ENCODE results near the gene SLC25A25.

DNA sequence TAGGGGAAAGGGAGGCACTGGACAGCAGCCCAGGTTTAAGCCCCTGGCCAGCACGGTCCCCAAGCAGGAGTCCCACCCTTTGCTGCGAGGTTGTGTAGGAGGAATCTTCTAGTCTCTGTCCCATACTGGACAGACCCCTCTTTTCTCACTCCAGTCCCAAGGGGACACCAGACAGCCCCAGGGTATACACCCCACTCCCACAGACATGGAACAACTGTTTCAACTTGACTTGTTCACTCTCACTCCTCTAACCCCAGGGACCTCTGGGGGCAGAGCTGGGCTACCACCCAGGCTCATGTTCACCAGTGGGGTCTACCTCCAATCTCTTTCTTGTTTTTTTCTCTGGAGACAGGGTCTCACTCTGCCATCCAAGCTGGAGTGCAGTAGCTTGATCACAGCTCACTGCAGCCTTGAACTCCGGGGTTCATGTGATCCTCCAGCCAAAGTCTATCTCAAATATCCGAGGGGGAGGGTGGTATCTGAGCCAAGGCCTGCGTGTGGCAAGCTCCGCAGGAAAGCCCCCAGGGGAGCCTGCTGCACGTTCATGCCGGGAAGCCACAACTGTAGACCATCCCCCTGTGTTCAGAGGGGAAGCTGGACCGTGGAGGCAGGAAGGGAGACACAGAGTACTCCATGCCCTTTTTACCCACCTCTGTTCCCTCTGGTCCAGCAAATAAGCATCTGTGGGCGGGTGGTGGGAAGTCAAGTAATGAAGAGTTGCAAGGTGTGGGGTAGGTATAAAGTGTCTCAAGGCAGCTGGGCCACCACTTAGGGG is 57.7 kb downstream of the SLC25A25 start:
- TF ChIP-seq, protein P1, sequence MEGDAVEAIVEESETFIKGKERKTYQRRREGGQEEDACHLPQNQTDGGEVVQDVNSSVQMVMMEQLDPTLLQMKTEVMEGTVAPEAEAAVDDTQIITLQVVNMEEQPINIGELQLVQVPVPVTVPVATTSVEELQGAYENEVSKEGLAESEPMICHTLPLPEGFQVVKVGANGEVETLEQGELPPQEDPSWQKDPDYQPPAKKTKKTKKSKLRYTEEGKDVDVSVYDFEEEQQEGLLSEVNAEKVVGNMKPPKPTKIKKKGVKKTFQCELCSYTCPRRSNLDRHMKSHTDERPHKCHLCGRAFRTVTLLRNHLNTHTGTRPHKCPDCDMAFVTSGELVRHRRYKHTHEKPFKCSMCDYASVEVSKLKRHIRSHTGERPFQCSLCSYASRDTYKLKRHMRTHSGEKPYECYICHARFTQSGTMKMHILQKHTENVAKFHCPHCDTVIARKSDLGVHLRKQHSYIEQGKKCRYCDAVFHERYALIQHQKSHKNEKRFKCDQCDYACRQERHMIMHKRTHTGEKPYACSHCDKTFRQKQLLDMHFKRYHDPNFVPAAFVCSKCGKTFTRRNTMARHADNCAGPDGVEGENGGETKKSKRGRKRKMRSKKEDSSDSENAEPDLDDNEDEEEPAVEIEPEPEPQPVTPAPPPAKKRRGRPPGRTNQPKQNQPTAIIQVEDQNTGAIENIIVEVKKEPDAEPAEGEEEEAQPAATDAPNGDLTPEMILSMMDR (IDR thresholded peaks at IDR 0.05), result no peak
- TF ChIP-seq POLR2A (IDR thresholded peaks at IDR 0.05) (no peak), EP300 (IDR thresholded peaks at IDR 0.05) (no peak)
